ENCODE data around the gene PTPRG.

GRCh38 chr3:61788623-61789507 lies 227.5 kb downstream of the PTPRG start:
- TF ChIP-seq POLR2A (IDR thresholded peaks at IDR 0.05) (no peak), CTCF (IDR thresholded peaks at IDR 0.05) (no peak)

Data from adrenal gland (tissue), 5 donors.